ENCODE data around the gene PGM2L1.

DNA sequence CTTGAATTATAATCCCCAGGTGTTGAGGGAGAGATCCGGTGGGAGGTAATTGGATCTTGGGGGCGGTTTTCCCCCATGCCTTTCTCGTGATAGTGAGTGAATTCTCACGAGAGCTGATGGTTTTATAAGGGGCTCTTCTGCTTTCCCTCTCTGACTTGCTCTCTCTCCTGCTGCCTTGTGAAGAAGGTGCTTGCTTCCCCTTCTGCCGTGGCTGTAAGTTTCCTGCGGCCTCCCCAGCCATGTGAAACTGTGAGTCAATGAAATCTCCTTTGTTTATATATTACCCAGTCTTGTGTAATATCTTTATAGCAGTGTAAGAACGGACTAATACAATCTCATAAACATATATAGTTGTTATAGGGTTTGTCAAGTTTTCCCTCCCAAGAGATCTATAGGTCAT is 36.3 kb upstream of the PGM2L1 start:
- TF ChIP-seq, protein P1, sequence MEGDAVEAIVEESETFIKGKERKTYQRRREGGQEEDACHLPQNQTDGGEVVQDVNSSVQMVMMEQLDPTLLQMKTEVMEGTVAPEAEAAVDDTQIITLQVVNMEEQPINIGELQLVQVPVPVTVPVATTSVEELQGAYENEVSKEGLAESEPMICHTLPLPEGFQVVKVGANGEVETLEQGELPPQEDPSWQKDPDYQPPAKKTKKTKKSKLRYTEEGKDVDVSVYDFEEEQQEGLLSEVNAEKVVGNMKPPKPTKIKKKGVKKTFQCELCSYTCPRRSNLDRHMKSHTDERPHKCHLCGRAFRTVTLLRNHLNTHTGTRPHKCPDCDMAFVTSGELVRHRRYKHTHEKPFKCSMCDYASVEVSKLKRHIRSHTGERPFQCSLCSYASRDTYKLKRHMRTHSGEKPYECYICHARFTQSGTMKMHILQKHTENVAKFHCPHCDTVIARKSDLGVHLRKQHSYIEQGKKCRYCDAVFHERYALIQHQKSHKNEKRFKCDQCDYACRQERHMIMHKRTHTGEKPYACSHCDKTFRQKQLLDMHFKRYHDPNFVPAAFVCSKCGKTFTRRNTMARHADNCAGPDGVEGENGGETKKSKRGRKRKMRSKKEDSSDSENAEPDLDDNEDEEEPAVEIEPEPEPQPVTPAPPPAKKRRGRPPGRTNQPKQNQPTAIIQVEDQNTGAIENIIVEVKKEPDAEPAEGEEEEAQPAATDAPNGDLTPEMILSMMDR (IDR thresholded peaks at IDR 0.05): no peak
- no peak for TF ChIP-seq POLR2A (IDR thresholded peaks at IDR 0.05)

All from uterus (tissue), 2 donors.